Stimulated activated CD8-positive, alpha-beta memory T cell treated with anti-CD3 and anti-CD28 coated beads, Interleukin-15, amount 100 ng/mL, for 48 hours (primary cell): ENCODE data around the gene ADAMTSL1.
"Not testable (repeated sequence)": the region's sequence is repeated elsewhere in the genome, so short reads cannot be mapped to it uniquely, and the experiment has no call there.

Source experiments
- DNase-seq, 2 donors: peaks; one replicate each; pipeline ENCODE4 v3.0.0-alpha.2; 2020; ENCODE audit warnings: low read depth in 2 of 2

The ADAMTSL1 gene

GRCh38 chr9:18905883-18906629 lies 432.1 kb downstream of the ADAMTSL1 start:
- no peak for DNase-seq

- no peak for DNase-seq
These were observed 432.9 kb downstream of the ADAMTSL1 start for GRCh38 chr9:18906656-18907395.

GRCh38 chr9:18907927-18908625 lies 434.1 kb downstream of the ADAMTSL1 start:
- DNase-seq, result no peak

- no peak for DNase-seq
These were observed 435.4 kb downstream of the ADAMTSL1 start for GRCh38 chr9:18909140-18910018.

GRCh38 chr9:18910435-18910834 lies 436.5 kb downstream of the ADAMTSL1 start:
- no peak for DNase-seq

- no peak for DNase-seq
These were observed 437.0 kb downstream of the ADAMTSL1 start for GRCh38 chr9:18910916-18911315.

- no peak for DNase-seq
These were observed 437.9 kb downstream of the ADAMTSL1 start for GRCh38 chr9:18911714-18912342.

- DNase-seq, result no peak
These were observed 446.5 kb downstream of the ADAMTSL1 start for GRCh38 chr9:18920141-18921084.

- no peak for DNase-seq
These were observed 447.6 kb downstream of the ADAMTSL1 start for GRCh38 chr9:18921366-18922075.

- no peak for DNase-seq
These were observed 448.4 kb downstream of the ADAMTSL1 start for GRCh38 chr9:18922161-18922885.

- DNase-seq, result no peak
These were observed 449.2 kb downstream of the ADAMTSL1 start for GRCh38 chr9:18923167-18923566.

GRCh38 chr9:18923671-18924430 lies 449.9 kb downstream of the ADAMTSL1 start:
- no peak for DNase-seq

- no peak for DNase-seq
These were observed 451.9 kb downstream of the ADAMTSL1 start for GRCh38 chr9:18925880-18926279.

GRCh38 chr9:18926513-18926912 lies 452.6 kb downstream of the ADAMTSL1 start:
- no peak for DNase-seq

GRCh38 chr9:18928711-18929110 lies 454.8 kb downstream of the ADAMTSL1 start:
- no peak for DNase-seq

- not testable (repeated sequence) for DNase-seq
These were observed 456.7 kb downstream of the ADAMTSL1 start for GRCh38 chr9:18930611-18931010.

GRCh38 chr9:18935541-18935940 lies 461.6 kb downstream of the ADAMTSL1 start:
- no peak for DNase-seq
